Middle frontal gyrus (tissue), 1 donor: ENCODE results near the gene UROC1.

ENCODE experiments used
- DNase-seq: peaks from one replicate; pipeline ENCODE4 v3.0.0-alpha.2; 2015; ENCODE audit warnings: low spot score; ENCODE audit errors: extremely low spot score

Gene UROC1

GRCh38 chr3:126442856-126443242 lies 74.7 kb downstream of the UROC1 start:
- no peak for DNase-seq

GRCh38 chr3:126442094-126442855 lies 75.3 kb downstream of the UROC1 start:
- no peak for DNase-seq

GRCh38 chr3:126441256-126441880 lies 76.2 kb downstream of the UROC1 start:
- no peak for DNase-seq

GRCh38 chr3:126440709-126440995 lies 76.9 kb downstream of the UROC1 start:
- no peak for DNase-seq

GRCh38 chr3:126439968-126440708 lies 77.4 kb downstream of the UROC1 start:
- DNase-seq: no peak

GRCh38 chr3:126439346-126439967 lies 78.1 kb downstream of the UROC1 start:
- DNase-seq: no peak

- DNase-seq: no peak
Measured at GRCh38 chr3:126438746-126439145, 78.8 kb downstream of the UROC1 start.

GRCh38 chr3:126438186-126438585 lies 79.4 kb downstream of the UROC1 start:
- no peak for DNase-seq

- DNase-seq: no peak
Measured at GRCh38 chr3:126436826-126437717, 80.5 kb downstream of the UROC1 start.

- no peak for DNase-seq
Measured at GRCh38 chr3:126435456-126436315, 81.9 kb downstream of the UROC1 start.

- no peak for DNase-seq
Measured at GRCh38 chr3:126434931-126435411, 82.6 kb downstream of the UROC1 start.

- no peak for DNase-seq
Measured at GRCh38 chr3:126434264-126434590, 83.3 kb downstream of the UROC1 start.

GRCh38 chr3:126433496-126434263 lies 83.9 kb downstream of the UROC1 start:
- no peak for DNase-seq

GRCh38 chr3:126433105-126433430 lies 84.5 kb downstream of the UROC1 start:
- DNase-seq: no peak

GRCh38 chr3:126432361-126433104 lies 85.0 kb downstream of the UROC1 start:
- no peak for DNase-seq
